Esophagus squamous epithelium (tissue), 4 donors: ENCODE results near the gene DIAPH3.

ENCODE experiments used
- POLR2A ChIP-seq, 4 donors: fragments of 450-650 bp; IDR thresholded peaks; one replicate each; pipeline ENCODE4 v1.6.1; 2017; ENCODE audit warnings: antibody characterized with exemption in 4 of 4, mild to moderate bottlenecking in 4 of 4, moderate library complexity in 3 of 4
- TF ChIP-seq, protein P1 (sequence below), 6 experiments: fragments of 450-650 bp in 4 of 6; fragments of 200-600 bp in 2 of 6; sonication (generic) in 2 of 6; IDR thresholded peaks; one replicate each; pipeline ENCODE4 v1.5.1; 2016 to 2019; ENCODE audit warnings: antibody characterized with exemption in 6 of 6, mild to moderate bottlenecking in 4 of 6, moderate library complexity in 4 of 6

DNA sequence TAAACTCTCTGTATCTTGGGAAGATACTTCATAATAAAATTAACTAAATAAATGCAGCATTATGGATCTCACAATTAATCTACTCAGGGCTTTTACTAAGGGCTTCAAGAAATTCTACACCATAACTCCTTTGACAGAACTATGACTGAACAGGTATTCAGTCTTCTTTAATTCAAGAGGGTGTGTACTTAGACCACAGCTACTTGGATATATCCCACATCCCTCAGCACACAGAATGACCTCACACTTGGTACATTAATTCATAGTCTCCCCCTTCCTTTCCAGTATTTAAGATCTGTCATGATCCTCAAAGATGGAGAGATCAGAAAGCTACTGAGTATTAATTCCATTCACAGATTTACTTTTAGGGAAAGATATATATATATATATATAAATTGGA lies 11.6 kb downstream of the DIAPH3 start:
- TF ChIP-seq, protein P1, sequence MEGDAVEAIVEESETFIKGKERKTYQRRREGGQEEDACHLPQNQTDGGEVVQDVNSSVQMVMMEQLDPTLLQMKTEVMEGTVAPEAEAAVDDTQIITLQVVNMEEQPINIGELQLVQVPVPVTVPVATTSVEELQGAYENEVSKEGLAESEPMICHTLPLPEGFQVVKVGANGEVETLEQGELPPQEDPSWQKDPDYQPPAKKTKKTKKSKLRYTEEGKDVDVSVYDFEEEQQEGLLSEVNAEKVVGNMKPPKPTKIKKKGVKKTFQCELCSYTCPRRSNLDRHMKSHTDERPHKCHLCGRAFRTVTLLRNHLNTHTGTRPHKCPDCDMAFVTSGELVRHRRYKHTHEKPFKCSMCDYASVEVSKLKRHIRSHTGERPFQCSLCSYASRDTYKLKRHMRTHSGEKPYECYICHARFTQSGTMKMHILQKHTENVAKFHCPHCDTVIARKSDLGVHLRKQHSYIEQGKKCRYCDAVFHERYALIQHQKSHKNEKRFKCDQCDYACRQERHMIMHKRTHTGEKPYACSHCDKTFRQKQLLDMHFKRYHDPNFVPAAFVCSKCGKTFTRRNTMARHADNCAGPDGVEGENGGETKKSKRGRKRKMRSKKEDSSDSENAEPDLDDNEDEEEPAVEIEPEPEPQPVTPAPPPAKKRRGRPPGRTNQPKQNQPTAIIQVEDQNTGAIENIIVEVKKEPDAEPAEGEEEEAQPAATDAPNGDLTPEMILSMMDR (IDR thresholded peaks at IDR 0.05): no peak
- no peak for TF ChIP-seq POLR2A (IDR thresholded peaks at IDR 0.05)
